Raji (cell line): ENCODE measurements around the gene TIGD6.

Experiments used
- POLR2A ChIP-seq: IDR thresholded peaks from 2 replicates; pipeline ENCODE4 v1.6.1; 2011; ENCODE audit warnings: low read depth, low read length, control low read depth; ENCODE audit not compliant: insufficient read depth

The TIGD6 gene

GRCh38 chr5:150000256-150000989 lies at the start of gene TIGD6, which contains the start of gene HMGXB3:
TIGD6 (minus strand) TSS chr5:150000654; CDS start chr5:149996348, 4,306 bp downstream.
HMGXB3 (plus strand) TSS chr5:150000739; CDS start chr5:150004853, 4,114 bp downstream.
- TF ChIP-seq POLR2A, result peak; percentile 86

- no peak for TF ChIP-seq POLR2A
Observed at GRCh38 chr5:150046031-150046430, 45.6 kb upstream of the TIGD6 start.

GRCh38 chr5:150045549-150045948 lies 45.1 kb upstream of the TIGD6 start:
- TF ChIP-seq POLR2A, result no peak

GRCh38 chr5:150044712-150045111 lies 44.3 kb upstream of the TIGD6 start:
- TF ChIP-seq POLR2A, result no peak

- no peak for TF ChIP-seq POLR2A
Observed at GRCh38 chr5:150044329-150044681, 43.9 kb upstream of the TIGD6 start.

GRCh38 chr5:150043657-150044328 lies 43.3 kb upstream of the TIGD6 start:
- TF ChIP-seq POLR2A, result no peak

GRCh38 chr5:150042459-150042858 lies 42.0 kb upstream of the TIGD6 start:
- no peak for TF ChIP-seq POLR2A

- TF ChIP-seq POLR2A, result no peak
Observed at GRCh38 chr5:150038547-150038946, 38.1 kb upstream of the TIGD6 start.

GRCh38 chr5:150036513-150036912 lies 36.1 kb upstream of the TIGD6 start:
- no peak for TF ChIP-seq POLR2A

GRCh38 chr5:150035139-150035895 lies 34.9 kb upstream of the TIGD6 start:
- no peak for TF ChIP-seq POLR2A

- TF ChIP-seq POLR2A, result no peak
Observed at GRCh38 chr5:150034662-150035061, 34.2 kb upstream of the TIGD6 start.

GRCh38 chr5:150033334-150033733 lies 32.9 kb upstream of the TIGD6 start:
- no peak for TF ChIP-seq POLR2A

- no peak for TF ChIP-seq POLR2A
Observed at GRCh38 chr5:150026682-150027172, 26.3 kb upstream of the TIGD6 start.

GRCh38 chr5:150024346-150024984 lies 24.0 kb upstream of the TIGD6 start:
- TF ChIP-seq POLR2A, result no peak

GRCh38 chr5:150023136-150023535 lies 22.7 kb upstream of the TIGD6 start:
- no peak for TF ChIP-seq POLR2A

GRCh38 chr5:150022681-150023080 lies 22.2 kb upstream of the TIGD6 start:
- TF ChIP-seq POLR2A, result no peak

- no peak for TF ChIP-seq POLR2A
Observed at GRCh38 chr5:150022158-150022531, 21.7 kb upstream of the TIGD6 start.
